Activated CD8-positive, alpha-beta T cell treated with anti-CD3 and anti-CD28 coated beads for 36 hours (primary cell): ENCODE results near the gene SORCS2. TPM values are rescaled to one million over a fixed set of nuclear protein-coding genes. Genes with fewer than 3 reads are reported as not detected.

Experiments used
- ATAC-seq: fragments of 200-7000 bp; cut with Tn5 transposase; one replicate; pipeline ENCODE4 v1.10.0; 2021; ENCODE audit warnings: mild to moderate bottlenecking, moderate library complexity
- CTCF ChIA-PET: fragments of 350-600 bp; sonication (Branson Sonifier 250); formaldehyde crosslinking; loops from one replicate; lab custom pipeline; 2021; ENCODE audit warnings: antibody characterized with exemption; lab: Charles Lee
- POLR2A ChIA-PET: fragments of 350-600 bp; sonication (Branson Sonifier 250); formaldehyde crosslinking; loops from one replicate; lab custom pipeline; 2021; ENCODE audit warnings: antibody characterized with exemption; lab: Charles Lee
- DNase-seq: peaks from one replicate; pipeline ENCODE4 v3.0.0-alpha.2; 2020
- H3K27ac Mint-ChIP-seq: one replicate; pipeline ENCODE4 v1.8.0; 2021; ENCODE audit warnings: mild to moderate bottlenecking, mixed read lengths
- H3K27me3 Mint-ChIP-seq: one replicate; pipeline ENCODE4 v1.8.0; 2021; ENCODE audit warnings: mixed read lengths
- H3K36me3 Mint-ChIP-seq: one replicate; pipeline ENCODE4 v1.8.0; 2021; ENCODE audit warnings: low read depth, mixed read lengths
- H3K4me1 Mint-ChIP-seq: one replicate; pipeline ENCODE4 v1.8.0; 2021; ENCODE audit warnings: low read depth, mixed read lengths
- H3K4me3 Mint-ChIP-seq: one replicate; pipeline ENCODE4 v1.8.0; 2021; ENCODE audit warnings: mild to moderate bottlenecking, moderate library complexity, mixed read lengths
- H3K9me3 Mint-ChIP-seq: one replicate; pipeline ENCODE4 v1.8.0; 2021; ENCODE audit warnings: mixed read lengths
- intact Hi-C: fragments of 100-400 bp; cut with micrococcal nuclease; formaldehyde crosslinking; loops from one replicate; pipeline ENCODE4 v1.10.0; 2022
- total RNA-seq, 2 experiments: library from RNA; stranded (reverse); gene quantifications; one replicate each; pipeline ENCODE4 v1.2.3, GENCODE V29; 2021
- TF ChIP-seq, protein P1 (sequence below): fragments of 200-600 bp; IDR thresholded peaks from one replicate; pipeline ENCODE4 v1.8.0; 2022; ENCODE audit warnings: antibody characterized with exemption, mild to moderate bottlenecking

The SORCS2 gene
- total RNA-seq, 2 experiments from 2014 or later = 0.05 TPM; not detected in 1

DNA sequence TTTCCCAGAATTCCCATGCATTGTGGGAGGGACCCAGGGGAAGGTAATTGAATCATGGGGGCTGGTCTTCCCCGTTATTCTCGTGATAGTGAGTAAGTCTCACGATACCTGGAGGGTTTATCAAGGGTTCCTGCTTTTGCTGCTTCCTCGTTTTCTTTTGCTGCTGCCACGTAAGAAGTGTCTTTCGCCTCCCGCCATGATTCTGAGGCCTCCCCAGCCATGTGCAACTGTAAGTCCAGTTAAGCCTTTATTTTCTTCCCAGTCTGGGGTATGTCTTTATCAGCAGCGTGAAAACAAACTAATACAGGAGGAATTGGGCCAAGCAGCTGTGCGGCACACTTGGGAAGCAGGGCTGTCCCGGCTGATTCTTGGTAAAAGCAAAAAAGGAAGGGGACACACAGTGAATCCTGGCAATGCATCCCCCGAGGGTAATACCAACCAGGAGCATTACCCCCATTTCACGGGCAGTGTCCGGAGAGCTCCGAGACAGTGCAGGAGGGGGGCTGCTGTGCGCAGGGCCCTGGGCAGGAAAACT is 561.7 kb downstream of the SORCS2 start:
- H3K9me3 Mint-ChIP-seq = no peaks in the 10 kb centered on the region
- ChIA-PET CTCF (no interaction called here), POLR2A (interaction anchor here (0.7 kb wide), 1 partner anchor 53 kb away, joined by 3 read pairs; no protein-coding TSS in a partner anchor)
- intact Hi-C loops = no loop called here
- TF ChIP-seq, protein P1, sequence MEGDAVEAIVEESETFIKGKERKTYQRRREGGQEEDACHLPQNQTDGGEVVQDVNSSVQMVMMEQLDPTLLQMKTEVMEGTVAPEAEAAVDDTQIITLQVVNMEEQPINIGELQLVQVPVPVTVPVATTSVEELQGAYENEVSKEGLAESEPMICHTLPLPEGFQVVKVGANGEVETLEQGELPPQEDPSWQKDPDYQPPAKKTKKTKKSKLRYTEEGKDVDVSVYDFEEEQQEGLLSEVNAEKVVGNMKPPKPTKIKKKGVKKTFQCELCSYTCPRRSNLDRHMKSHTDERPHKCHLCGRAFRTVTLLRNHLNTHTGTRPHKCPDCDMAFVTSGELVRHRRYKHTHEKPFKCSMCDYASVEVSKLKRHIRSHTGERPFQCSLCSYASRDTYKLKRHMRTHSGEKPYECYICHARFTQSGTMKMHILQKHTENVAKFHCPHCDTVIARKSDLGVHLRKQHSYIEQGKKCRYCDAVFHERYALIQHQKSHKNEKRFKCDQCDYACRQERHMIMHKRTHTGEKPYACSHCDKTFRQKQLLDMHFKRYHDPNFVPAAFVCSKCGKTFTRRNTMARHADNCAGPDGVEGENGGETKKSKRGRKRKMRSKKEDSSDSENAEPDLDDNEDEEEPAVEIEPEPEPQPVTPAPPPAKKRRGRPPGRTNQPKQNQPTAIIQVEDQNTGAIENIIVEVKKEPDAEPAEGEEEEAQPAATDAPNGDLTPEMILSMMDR = no peak
- DNase-seq (no peak), ATAC-seq (no peak)
- H3K27me3 Mint-ChIP-seq = no peaks in the 10 kb centered on the region
- no peak overlapping the region for H3K27ac Mint-ChIP-seq
- peaks cover 38% of the 10 kb centered on the region for H3K4me1 Mint-ChIP-seq
- H3K36me3 Mint-ChIP-seq = no peaks in the 10 kb centered on the region
- no peak overlapping the region for H3K4me3 Mint-ChIP-seq

DNA sequence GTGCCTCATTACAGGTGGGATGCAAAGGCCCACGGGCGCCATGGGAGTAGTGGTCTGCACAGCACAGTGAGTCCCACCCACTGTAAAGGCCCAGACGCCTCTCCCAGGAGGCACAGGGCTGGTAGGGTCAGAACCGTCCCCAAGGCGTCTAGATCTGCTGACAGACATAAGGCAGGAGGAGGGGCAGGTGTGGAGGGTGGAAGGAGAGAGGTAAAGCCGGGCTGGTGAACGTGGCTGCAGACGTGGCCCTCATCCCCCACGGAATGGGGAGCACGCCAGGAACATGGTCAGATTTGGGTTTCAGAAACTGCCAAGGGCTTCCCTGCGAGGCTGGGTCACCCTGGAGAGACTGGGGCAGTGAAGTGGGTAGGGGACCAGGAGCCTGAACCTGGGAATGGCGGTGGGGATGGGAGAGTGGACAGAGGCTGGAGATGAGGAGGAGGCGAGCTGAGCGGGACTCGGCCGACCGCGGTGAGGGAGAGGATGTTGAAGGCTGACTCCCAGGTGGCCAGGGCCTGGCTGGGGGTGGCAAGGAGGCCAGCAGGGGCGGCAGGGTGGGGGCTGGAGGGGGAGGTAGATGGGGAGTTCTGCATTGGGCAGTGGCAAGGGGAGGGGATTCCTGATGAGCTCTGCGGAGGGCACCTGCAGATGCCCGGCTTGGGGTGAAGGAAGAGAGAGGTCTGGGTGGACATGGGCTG is 562.4 kb downstream of the SORCS2 start:
- DNase-seq (no peak), ATAC-seq (no peak)
- TF ChIP-seq, protein P1 = no peak
- intact Hi-C loops = no loop called here
- peaks cover 37% of the 10 kb centered on the region for H3K4me1 Mint-ChIP-seq
- H3K27ac Mint-ChIP-seq = no peak overlapping the region
- H3K4me3 Mint-ChIP-seq = no peak overlapping the region
- ChIA-PET POLR2A (no interaction called here), CTCF (no interaction called here)
- H3K36me3 Mint-ChIP-seq = no peaks in the 10 kb centered on the region
- H3K9me3 Mint-ChIP-seq = no peaks in the 10 kb centered on the region
- no peaks in the 10 kb centered on the region for H3K27me3 Mint-ChIP-seq

DNA sequence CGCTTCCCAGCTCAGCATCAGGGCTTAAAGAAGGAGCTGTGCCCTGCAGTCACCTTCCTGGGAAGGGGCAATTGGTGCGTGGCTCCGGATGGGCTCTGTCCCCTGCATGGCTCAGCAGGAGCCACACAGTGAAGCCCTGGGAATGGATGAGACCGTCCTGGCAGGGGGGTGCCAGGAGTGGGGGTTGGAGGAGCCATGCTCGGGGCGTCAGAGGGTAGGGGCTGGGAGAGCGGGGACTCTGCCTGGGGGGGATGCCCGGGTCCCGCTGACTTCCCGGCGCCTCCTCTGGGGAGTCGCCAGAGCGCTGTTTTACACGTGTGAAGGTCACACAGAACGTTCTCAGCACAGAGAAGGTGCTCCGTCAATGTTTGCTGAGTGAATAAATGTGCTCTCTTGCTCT is 563.2 kb downstream of the SORCS2 start:
- ATAC-seq = no peak
- TF ChIP-seq, protein P1 = no peak
- intact Hi-C loops = no loop called here

DNA sequence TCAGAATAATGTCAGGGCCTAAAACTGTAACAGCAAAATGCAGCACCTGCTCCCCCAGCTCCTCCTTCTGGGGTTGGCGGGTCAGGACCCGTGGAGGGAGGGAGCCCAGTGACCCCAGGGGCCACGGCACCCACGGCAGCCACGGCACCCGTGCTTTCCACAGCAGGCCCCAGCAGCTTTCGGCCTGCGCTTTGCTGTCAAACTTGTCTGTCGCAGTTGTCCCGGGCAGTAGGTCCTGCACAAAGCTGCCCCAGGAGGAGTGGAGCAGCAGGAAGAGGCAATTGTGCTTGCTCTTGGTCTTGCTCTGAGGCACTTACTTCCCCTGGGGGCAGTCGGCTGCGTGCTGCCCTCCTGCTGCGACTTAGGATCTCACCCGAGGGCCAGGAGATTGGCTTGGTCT is 563.7 kb downstream of the SORCS2 start:
- ATAC-seq = no peak
- no peak for DNase-seq
- Mint-ChIP-seq H3K27me3 (no peaks in the 10 kb centered on the region), H3K4me1 (peaks cover 33% of the 10 kb centered on the region), H3K27ac (no peak overlapping the region), H3K4me3 (no peak overlapping the region), H3K9me3 (no peaks in the 10 kb centered on the region), H3K36me3 (no peaks in the 10 kb centered on the region)
- CTCF ChIA-PET = no interaction called here
- TF ChIP-seq, protein P1 = no peak
- POLR2A ChIA-PET = no interaction called here
- intact Hi-C loops = no loop called here

More for the DNA sequence above, 563.2 kb downstream of the SORCS2 start:
- DNase-seq = no peak
- no peaks in the 10 kb centered on the region for H3K27me3 Mint-ChIP-seq
- no peaks in the 10 kb centered on the region for H3K36me3 Mint-ChIP-seq
- H3K27ac Mint-ChIP-seq = no peak overlapping the region
- H3K4me3 Mint-ChIP-seq = no peak overlapping the region
- CTCF ChIA-PET = no interaction called here
- POLR2A ChIA-PET = no interaction called here
- no peaks in the 10 kb centered on the region for H3K9me3 Mint-ChIP-seq
- H3K4me1 Mint-ChIP-seq = peaks cover 36% of the 10 kb centered on the region

DNA sequence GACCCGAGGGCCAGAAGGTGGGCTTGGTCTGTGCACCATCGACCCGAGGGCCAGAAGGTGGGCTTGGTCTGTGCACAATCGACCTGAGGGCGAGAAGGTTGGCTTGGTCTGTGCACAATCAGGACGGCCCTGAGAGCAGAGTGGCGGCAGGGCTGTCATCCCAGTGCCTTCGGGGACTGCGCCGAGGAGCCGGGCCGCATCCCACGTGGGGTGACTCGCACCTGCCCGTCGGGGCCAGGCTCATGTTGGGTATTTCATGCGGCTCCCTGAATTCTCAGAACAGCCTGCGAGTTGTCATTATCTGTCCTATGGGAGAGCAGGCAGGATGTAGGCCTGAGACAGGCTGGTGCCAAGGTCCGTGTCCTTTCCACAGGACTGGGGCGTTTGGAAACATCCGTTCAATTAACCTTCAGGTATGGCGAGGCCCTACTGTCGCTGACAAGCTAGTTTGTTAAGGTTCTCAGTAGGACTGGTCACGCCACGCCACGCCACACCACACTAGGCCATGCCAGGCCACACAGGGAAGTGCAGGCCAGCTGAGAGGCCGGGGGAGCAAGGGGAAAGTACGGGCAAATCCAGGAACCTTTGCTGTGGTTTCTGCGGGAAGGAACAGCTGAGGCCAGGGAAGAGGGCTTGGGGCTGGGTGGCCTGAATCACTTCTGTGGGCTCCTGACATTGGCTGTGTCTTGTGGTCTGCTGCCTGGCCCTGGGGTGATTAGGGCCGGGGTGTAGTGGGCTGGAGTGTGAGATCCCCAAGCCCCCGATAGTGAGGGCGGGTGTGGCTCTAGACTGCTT is 564.4 kb downstream of the SORCS2 start:
- Mint-ChIP-seq H3K27ac (no peak overlapping the region), H3K4me3 (no peak overlapping the region), H3K9me3 (no peaks in the 10 kb centered on the region), H3K36me3 (peaks cover 2% of the 10 kb centered on the region), H3K27me3 (no peaks in the 10 kb centered on the region), H3K4me1 (peaks cover 36% of the 10 kb centered on the region)
- TF ChIP-seq, protein P1 = no peak
- CTCF ChIA-PET = interaction anchor here (1.3 kb wide), 1 partner anchor 9 kb away, joined by 3 read pairs; no protein-coding TSS in a partner anchor
- POLR2A ChIA-PET = no interaction called here
- intact Hi-C loops = no loop called here
- DNase-seq (peak; percentile 7), ATAC-seq (no peak)
